CD4-positive, alpha-beta T cell (primary cell): ENCODE measurements around the gene MPPED2. TPM values are rescaled to one million over a fixed set of nuclear protein-coding genes. Genes with fewer than 3 reads are reported as not detected.

Experiments
- ATAC-seq: fragments of 200-7000 bp; cut with Tn5 transposase; one replicate; pipeline ENCODE4 v1.10.0; 2022; ENCODE audit warnings: mild to moderate bottlenecking; ENCODE audit not compliant: poor library complexity
- CTCF ChIA-PET: fragments of 350-600 bp; sonication (Branson Sonifier 250); formaldehyde crosslinking; loops from one replicate; lab custom pipeline; 2021; ENCODE audit warnings: antibody characterized with exemption, inconsistent platforms; lab: Charles Lee
- POLR2A ChIA-PET: fragments of 350-600 bp; sonication (Branson Sonifier 250); formaldehyde crosslinking; loops from one replicate; lab custom pipeline; 2021; ENCODE audit warnings: antibody characterized with exemption, inconsistent platforms; lab: Charles Lee
- DNase-seq, 14 experiments: peaks; one replicate each; pipeline ENCODE4 v3.0.0-alpha.2; 2013 to 2020; ENCODE audit warnings: mixed read lengths in 2 of 14
- H3K27ac ChIP-seq, 2 donors: one replicate each; pipeline versions ENCODE4 v1.5.1 to v1.7.0; 2013; ENCODE audit warnings: low read length in 2 of 2, low read depth in 1 of 2, mild to moderate bottlenecking in 1 of 2
- H3K27me3 ChIP-seq, 2 experiments: 1 replicate in 1 of 2; 2 replicates in 1 of 2; pipeline versions ENCODE4 v1.6.1 to v1.7.0; 2013; ENCODE audit warnings: low read length in 2 of 2, control low read depth in 1 of 2, mild to moderate bottlenecking in 1 of 2, moderate library complexity in 1 of 2; ENCODE audit not compliant: insufficient read depth in 2 of 2, control insufficient read depth in 1 of 2
- H3K36me3 ChIP-seq: one replicate; pipeline ENCODE4 v1.6.1; 2013; ENCODE audit warnings: low read length, control low read depth; ENCODE audit not compliant: insufficient read depth
- H3K4me1 ChIP-seq: one replicate; pipeline ENCODE4 v1.6.1; 2013; ENCODE audit warnings: low read length, control low read depth; ENCODE audit not compliant: insufficient read depth
- H3K4me3 ChIP-seq: one replicate; pipeline ENCODE4 v1.5.1; 2013; ENCODE audit warnings: mild to moderate bottlenecking, low read length, moderate library complexity
- H3K9me3 ChIP-seq, 2 experiments: 1 replicate in 1 of 2; 2 replicates in 1 of 2; pipeline versions ENCODE4 v1.6.1 to v1.7.0; 2013; ENCODE audit warnings: low read length in 2 of 2, mild to moderate bottlenecking in 2 of 2, control low read depth in 1 of 2, moderate library complexity in 1 of 2; ENCODE audit not compliant: control insufficient read depth in 1 of 2, insufficient read depth in 1 of 2
- H3K27ac Mint-ChIP-seq: one replicate; pipeline ENCODE4 v1.8.0; 2020; ENCODE audit warnings: mixed read lengths
- H3K27me3 Mint-ChIP-seq: one replicate; pipeline ENCODE4 v1.8.0; 2021; ENCODE audit warnings: mixed read lengths
- H3K36me3 Mint-ChIP-seq: one replicate; pipeline ENCODE4 v1.8.0; 2021; ENCODE audit warnings: low read depth, mixed read lengths
- H3K4me1 Mint-ChIP-seq: one replicate; pipeline ENCODE4 v1.8.0; 2021; ENCODE audit warnings: low read depth, mixed read lengths
- H3K4me3 Mint-ChIP-seq: one replicate; pipeline ENCODE4 v1.8.0; 2020; ENCODE audit warnings: mild to moderate bottlenecking, mixed read lengths
- H3K9me3 Mint-ChIP-seq: one replicate; pipeline ENCODE4 v1.8.0; 2020; ENCODE audit warnings: mixed read lengths
- CTCF ChIP-seq: fragments of 200-600 bp; IDR thresholded peaks from one replicate; pipeline ENCODE4 v1.8.0; 2022; ENCODE audit warnings: antibody characterized with exemption, mild to moderate bottlenecking
- intact Hi-C, 2 experiments: fragments of 100-400 bp; cut with DNase I in 1 of 2; cut with micrococcal nuclease in 1 of 2; formaldehyde crosslinking; loops; one replicate each; pipeline versions ENCODE4 v1.15.1 to v1.9.0; 2023 to 2025; cut with DNase I, micrococcal nuclease
- total RNA-seq, 174 experiments: library from RNA in 2 of 174; stranded (reverse) in 2 of 174; gene quantifications; one replicate each; pipeline ENCODE4 v1.2.3 and lab custom pipeline; 2021 to 2026

Gene MPPED2
- total RNA-seq, 2 experiments from 2014 or later, result 0.96 to 1.7 TPM

DNA sequence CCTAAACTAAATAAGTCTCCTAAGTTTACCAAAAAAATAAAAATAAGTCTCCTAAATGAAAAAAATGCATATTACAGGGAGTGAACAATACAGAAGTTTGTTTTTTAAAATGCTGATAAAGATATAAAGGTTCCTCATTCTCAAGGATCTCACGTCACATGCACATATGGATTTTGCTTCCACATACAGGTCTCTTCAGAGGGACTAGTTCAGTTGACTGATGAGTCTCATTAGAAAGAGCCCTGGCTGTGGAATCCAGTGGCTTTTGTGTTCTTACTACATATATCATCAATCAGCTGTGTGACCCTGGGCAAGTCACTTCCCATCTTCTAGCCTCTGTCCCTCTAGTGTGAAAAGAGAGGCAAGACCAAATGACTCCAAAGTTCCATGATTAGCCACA, 43.1 kb downstream of the MPPED2 start:
- DNase-seq (no peak), ATAC-seq (no peak)
- H3K9me3 Mint-ChIP-seq, result no peaks in the 10 kb centered on the region
- Histone ChIP-seq H3K9me3 (no peaks in the 10 kb centered on the region), H3K36me3 (no peaks in the 10 kb centered on the region), H3K27me3 (no peaks in the 10 kb centered on the region), H3K4me3 (no peak overlapping the region), H3K27ac (no peak overlapping the region), H3K4me1 (no peaks in the 10 kb centered on the region)
- H3K27me3 Mint-ChIP-seq, result no peaks in the 10 kb centered on the region
- no peak overlapping the region for H3K27ac Mint-ChIP-seq
- no peak for TF ChIP-seq CTCF
- no peaks in the 10 kb centered on the region for H3K4me1 Mint-ChIP-seq
- intact Hi-C loops, result no loop called here
- CTCF ChIA-PET, result no interaction called here
- no peak overlapping the region for H3K4me3 Mint-ChIP-seq
- POLR2A ChIA-PET, result no interaction called here
- H3K36me3 Mint-ChIP-seq, result no peaks in the 10 kb centered on the region

DNA sequence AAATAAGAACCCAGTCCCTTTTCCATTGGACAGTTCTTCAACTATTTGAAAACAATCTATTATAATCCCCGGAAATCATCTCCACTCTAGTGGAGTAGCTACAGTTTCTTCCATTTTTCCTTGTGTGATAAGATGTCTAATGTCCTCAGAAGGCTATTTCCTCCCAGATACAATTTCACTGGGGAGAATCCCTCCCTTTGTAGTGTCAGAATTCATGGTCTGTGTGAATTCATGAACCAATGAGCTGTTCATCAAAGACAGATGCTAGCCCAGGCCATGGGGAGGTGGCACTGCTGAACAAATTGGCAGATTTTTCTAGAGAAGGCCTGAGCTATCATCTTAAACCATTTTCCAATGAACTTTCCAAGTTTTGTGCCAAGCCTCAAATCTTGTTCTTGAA, 45.4 kb downstream of the MPPED2 start:
- ATAC-seq (no peak), DNase-seq (no peak)
- Histone ChIP-seq H3K9me3 (no peaks in the 10 kb centered on the region), H3K4me1 (no peaks in the 10 kb centered on the region), H3K4me3 (no peak overlapping the region), H3K27ac (no peak overlapping the region), H3K27me3 (no peaks in the 10 kb centered on the region), H3K36me3 (no peaks in the 10 kb centered on the region)
- no peak overlapping the region for H3K27ac Mint-ChIP-seq
- no peaks in the 10 kb centered on the region for H3K27me3 Mint-ChIP-seq
- ChIA-PET POLR2A (no interaction called here), CTCF (no interaction called here)
- H3K36me3 Mint-ChIP-seq, result no peaks in the 10 kb centered on the region
- no peaks in the 10 kb centered on the region for H3K9me3 Mint-ChIP-seq
- H3K4me1 Mint-ChIP-seq, result no peaks in the 10 kb centered on the region
- no peak overlapping the region for H3K4me3 Mint-ChIP-seq
- intact Hi-C loops, result no loop called here
- TF ChIP-seq CTCF, result no peak

DNA sequence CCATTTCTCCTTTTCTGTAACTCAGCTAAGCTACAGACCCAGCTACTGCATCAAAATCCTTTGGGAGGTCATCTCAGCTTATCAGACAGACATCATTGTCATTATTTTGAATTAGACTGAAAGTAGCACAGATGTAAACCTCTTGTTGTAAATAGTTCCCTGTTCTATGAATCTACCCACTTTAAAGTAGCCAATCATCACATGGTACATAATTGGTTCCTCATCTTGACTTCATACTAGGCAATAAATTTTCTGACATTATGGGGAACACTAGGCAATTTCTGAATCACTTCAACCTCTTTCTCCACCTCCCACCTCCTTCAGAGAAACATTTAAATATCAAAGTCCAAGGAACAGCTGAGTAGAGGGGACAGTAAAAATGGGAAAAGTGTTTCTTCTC, 47.9 kb downstream of the MPPED2 start:
- ChIA-PET POLR2A (no interaction called here), CTCF (no interaction called here)
- Histone ChIP-seq H3K27me3 (no peaks in the 10 kb centered on the region), H3K4me1 (no peaks in the 10 kb centered on the region), H3K27ac (no peak overlapping the region), H3K9me3 (no peaks in the 10 kb centered on the region), H3K4me3 (no peak overlapping the region), H3K36me3 (no peaks in the 10 kb centered on the region)
- TF ChIP-seq CTCF, result no peak
- no peak for ATAC-seq
- intact Hi-C loops, result no loop called here
- H3K9me3 Mint-ChIP-seq, result no peaks in the 10 kb centered on the region
- no peak overlapping the region for H3K27ac Mint-ChIP-seq
- no peaks in the 10 kb centered on the region for H3K4me1 Mint-ChIP-seq
- no peaks in the 10 kb centered on the region for H3K36me3 Mint-ChIP-seq
- no peak for DNase-seq
- no peak overlapping the region for H3K4me3 Mint-ChIP-seq
- H3K27me3 Mint-ChIP-seq, result no peaks in the 10 kb centered on the region
